GM18519 (cell line): ENCODE measurements around the gene TMEM272.

Experiments
- ATAC-seq: cut with Tn5 transposase; IDR thresholded peaks from one replicate; pipeline ENCODE4 v1.9.1; 2021; ENCODE audit warnings: mild to moderate bottlenecking, moderate library complexity; ENCODE audit not compliant: unreplicated experiment, low FRiP score

Gene TMEM272

DNA sequence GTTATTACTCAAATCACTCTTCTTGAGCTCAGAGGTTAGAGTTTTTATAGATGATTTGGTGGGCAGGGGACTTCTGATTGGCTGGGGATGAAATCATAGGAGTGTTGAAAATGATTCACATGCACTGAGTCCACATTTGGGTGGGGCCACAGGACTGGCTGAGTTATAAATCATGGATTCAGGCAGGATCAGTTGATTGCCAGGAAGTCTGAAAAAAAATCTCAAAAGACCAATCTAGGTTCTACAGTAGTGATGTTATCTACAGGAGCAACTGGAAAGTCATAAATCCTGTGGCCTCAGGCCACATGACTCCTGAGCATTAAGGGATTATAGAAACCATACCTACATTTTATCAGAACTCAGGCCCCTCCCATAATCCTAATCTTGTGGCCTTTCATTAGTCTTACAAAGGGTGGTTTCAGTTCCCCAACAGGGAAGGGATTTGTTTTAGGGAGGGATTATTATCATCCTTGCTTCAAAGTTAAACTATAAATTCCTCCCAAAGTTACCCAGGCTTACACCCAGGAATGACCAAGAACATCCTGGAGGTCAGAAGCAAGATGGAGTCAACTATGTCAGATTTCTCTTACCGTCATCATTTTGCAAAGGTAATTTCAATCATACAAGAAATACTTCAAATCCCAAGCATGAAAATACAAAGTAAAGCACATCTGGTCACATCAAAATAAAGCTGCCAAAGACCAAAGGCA lies 11.2 kb upstream of the TMEM272 start:
- ATAC-seq: no peak

DNA sequence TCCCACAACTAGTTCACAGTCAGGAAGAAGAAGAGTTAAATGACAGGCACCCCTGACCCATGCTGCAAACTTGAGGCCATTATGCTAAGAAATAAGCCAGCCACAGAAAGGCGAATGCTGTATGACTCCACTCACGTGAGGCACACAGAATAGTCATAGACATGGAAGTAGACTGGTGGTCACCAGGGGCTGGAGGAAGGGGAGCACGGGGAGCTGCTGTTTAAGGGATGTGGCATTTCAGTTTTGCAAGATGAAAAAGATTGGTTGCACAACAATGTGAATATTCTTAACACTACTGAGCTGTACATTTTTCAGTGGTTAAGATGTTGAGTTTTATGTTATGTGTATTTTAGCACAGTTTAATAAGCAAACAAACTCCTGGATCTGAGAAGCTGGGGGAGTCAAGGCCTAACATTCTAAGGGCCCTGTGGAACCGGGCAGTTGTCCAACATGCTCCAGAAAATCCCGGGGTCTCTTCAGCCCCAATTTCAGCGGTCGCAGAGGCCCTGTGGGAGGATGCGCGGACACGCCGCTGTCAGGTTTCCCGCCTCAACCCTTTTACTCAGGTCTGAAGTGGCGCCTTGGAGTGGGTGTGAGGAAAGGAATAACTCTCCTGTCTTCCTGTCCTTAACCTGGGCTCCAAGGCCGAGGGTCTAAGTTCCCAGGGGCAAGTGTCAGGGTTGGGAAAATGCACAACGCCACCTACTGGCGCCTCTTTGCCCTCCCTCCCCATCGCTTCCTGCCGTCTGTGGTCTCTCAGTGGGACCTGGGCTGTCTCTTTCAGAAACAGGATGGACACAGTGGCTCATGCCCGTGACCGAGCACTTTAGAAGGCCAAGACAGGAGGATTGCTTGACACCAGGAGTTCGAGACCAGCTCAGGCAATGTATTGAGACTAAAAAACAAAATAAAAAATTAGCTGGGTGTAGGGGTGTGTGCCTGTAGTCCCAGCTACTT lies 4.4 kb upstream of the TMEM272 start:
- no peak for ATAC-seq

DNA sequence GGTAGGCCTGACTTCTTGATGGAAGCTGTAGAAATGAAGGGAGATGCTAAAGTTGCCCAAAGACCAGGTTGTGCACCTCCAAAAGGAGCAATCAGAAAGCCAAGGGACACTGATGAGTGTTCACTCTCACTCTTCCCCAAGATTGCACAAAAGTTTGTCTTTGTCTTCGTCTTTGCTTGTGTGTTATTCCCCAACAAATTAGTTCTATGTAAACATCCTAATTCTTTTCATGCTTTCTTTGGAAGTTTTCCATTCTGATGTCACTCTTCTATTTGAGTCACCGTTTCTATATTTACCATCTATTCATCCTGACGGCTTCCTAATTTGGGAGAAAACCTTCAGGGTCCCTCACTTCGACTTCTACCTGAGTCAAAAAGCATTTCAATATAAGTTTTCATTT lies 3.7 kb upstream of the TMEM272 start:
- no peak for ATAC-seq

DNA sequence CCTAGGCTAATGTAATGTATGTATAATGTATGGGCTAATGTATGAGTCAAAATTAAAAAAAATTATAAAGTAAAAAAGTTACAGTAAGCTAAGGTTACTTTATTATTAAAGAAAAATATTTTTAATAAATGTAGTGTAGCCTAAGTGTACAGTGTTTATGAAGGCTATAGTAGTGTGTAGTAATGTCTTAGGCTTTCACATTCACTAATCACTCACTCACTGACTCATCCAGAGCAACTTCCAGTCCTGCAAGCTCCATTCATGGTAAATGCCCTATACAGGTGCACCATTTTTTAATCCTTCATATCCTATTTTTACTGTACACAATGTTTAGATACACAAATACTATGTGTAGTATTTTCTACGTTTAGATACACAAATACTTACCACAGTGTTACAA lies 1.8 kb upstream of the TMEM272 start:
- ATAC-seq: no peak

DNA sequence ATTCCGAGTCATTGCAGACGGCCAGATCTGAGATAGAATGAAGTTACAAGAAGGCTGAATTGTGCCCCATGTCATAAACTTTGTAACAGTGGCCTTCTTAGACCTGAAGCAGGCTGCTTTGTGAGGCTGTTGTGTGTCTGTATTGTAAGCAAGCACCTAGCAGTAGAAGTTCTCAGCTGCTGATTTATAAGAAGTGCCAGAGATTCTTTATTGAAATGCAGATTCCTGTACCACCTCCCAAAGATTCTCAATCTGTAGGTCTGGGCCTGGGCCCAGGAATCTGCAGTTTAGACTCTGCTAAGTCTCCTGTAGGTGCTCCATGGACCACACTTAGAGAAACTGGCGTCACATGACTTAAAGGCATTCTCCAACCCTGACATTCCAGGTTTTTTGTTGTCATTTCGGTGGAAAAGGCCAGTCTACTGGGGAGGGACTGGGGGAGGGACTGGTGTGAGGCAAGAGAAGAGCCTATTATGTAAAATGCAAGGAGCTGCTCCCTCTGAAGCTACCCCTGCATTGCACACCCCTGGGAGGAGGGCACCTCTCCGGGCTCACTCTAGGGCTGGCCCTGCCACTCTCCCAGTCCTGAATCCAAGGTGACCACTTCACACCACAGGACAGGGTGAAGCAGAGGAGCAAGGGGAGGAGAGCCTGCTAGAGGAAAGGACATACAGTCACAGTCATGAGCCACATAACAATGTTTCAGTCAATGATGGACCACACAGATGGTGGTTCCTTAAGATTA lies 769 bp upstream of the TMEM272 start:
- ATAC-seq: no peak

DNA sequence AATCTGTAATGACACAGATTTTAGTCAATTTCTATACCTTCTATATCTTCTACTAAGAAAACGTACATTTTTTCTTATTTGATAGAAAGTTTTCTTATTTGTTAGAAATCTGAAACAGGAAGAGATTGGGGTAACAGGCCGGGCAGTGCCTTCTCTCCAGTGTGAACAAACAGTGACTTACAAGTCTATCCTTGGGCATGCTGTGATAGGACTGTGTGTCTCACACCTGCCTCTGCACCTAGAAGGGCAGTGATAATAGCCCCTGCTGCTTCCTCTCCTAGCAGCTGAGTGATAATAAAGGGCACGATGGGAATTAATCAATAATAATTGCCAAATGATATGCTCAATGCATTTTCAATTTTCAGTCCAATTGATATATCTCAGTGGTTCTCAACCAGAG lies 1.4 kb downstream of the TMEM272 start:
- ATAC-seq: no peak

DNA sequence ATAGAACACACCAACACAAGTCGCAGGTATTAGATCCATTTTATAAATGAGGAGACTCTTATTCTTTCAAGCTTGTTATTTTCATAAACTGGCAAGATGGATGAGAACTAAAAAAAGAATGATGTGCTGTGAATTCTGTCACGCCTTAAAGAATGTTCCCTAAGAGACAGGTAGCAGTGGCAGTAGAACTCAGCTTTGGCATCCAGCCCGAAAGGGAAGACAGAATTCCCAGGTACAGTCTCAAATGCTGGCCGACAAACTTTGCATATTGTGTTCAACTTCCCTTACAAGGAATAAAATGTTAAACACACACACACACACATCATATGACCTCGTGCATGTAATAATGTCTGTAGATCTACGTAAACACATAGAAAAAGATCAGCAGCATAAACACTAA lies 3.2 kb downstream of the TMEM272 start:
- no peak for ATAC-seq

DNA sequence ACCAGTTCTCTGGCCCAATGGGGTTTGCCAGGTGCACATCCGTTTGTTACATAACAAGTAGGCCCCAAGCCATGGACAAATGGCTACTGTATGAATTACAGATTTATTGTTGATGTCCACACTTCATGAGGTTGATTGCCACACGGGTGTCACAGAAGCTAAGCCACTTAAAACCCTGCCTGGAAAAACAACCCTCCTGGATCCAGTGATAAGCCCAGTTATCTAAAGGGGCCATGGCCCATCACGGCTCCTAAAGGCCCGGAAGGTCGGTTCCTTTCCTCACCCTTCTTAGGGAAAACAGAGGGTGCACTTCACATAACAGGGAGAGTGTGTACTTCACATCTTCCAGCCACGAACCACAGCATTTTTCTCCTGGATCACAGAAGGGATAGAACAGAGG lies 4.1 kb downstream of the TMEM272 start:
- no peak for ATAC-seq

DNA sequence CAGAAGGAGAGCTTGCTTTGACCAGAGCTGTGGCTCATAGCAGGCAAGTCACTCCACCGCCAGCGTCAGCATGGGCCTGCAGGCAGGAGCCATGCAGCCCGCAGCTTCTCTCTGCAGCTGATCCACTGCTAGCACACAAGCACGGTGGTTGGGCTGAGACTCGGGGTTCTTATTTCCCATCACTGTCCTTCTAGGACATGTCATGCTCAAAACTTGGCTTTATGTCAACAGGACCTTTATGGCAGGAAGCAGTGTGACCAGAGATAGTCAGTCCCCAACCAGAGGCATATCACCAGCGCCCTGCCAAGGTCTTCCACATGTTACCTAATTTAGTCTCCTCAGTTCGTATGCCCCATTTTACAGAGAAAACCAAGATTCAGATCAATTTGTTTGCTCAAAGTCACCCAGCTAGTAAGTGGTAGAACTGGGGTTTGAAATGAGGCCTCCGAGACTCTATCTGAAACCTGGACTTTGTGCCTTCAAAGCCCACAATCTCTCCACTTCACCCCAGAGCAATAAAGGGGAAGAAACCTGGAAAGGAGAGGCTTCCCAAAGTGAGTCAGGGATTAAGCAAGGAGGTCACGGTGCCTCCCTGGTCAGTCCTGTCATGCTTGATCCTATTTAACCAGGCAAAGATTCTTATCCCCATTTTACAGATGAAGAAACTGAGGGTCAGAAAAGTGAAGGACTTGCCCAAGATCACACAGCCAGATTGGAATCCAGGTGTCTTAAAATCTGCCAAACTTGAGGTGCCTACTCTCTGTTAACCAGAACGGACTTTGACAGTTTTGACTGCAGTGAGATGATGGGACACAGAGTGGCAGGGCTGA lies 5.1 kb downstream of the TMEM272 start:
- ATAC-seq: no peak

DNA sequence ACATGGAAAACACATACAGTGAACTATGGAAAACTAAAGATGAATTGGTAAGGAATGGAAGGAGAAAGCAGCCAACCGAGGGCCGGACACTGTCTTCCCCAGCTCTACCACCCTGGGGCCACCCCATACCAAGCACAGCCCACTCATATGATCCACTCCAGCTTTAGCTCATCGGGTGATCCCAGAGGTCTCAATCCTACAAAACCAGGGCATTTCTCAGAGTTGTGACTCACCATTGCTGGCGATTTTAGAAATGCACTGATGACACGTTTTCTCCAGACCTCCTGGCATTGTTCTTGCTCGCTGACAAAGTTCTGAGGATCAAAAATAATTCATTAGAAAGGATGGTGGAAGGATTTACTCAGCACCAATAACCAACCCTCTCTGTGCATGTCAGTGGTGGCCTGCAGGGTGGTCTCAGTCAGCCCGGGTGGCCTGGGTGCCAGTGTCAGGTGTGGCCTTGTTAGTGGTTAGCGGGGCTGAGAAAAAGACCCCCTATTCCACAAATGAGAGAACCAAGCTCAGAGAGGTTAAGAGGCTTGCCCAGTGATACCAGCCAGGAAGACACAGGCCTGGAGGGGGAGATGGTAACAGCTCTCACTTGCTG lies 6.6 kb downstream of the TMEM272 start:
- ATAC-seq: no peak

DNA sequence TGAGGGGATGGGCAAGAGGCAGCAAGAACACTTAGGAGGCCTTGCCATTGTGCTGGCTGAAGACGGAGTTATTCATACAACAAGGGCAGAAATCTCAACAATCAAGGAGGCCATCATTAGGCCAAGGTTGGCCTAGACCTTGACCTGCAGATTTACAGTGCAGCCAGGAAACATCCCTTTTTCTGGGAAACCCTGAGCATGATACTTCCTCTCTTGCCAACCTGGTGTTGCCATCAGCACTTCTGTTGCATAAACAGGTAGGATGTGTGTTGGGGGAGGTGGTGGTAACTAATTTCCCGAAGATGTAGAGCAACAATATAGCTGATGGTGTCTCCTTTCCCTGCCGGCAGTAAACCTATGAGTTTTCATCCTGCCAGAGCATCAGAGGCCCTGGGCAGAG lies 8.0 kb downstream of the TMEM272 start:
- no peak for ATAC-seq

DNA sequence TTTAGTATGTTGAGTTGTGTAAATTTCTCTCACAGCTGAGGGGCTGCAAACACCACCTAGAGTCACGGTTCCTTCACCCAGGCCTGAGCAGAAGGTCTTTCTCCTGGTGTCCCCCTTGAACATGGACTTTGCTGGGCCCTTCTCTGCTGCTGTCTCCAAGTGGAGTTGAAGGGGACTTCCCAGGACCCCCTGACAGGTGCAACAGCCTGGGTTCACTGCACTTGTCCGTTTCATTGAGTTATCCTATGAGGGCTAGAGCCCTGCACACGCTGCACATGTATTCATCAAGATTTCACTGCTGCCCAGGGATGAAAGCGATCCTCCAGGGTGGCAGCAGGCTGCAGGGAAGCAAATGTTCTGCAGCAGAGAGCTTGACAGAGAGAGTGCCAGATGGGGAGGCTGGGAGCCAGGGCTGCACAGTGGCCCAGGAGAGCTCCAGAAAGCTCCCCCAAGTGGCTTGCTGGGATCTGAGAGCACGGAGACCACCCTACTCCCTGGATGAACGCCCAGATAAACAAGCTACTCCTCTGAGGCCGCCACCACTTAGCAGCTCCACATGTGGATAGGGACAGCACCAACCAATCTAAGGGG lies 10.3 kb downstream of the TMEM272 start:
- ATAC-seq: no peak

DNA sequence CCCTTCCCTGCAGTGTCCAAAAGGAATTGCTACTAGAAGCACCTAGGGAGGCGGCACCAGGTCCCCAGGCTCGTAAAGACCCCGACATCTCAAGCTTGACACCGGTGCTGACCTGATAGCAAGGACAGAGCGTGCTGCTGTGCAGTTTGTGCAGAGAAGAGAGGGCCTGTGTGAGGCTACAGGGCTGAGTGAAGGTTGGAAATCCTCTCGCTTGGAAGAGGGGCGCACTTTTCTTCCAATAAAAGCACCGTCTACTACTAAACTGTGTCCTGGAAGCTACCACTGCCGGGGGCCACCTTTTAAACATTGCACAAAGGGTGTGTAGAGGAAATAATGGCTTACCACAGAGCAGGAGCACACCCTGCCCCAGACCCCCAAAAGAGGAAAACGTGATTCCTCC lies 11.0 kb downstream of the TMEM272 start:
- ATAC-seq: no peak

DNA sequence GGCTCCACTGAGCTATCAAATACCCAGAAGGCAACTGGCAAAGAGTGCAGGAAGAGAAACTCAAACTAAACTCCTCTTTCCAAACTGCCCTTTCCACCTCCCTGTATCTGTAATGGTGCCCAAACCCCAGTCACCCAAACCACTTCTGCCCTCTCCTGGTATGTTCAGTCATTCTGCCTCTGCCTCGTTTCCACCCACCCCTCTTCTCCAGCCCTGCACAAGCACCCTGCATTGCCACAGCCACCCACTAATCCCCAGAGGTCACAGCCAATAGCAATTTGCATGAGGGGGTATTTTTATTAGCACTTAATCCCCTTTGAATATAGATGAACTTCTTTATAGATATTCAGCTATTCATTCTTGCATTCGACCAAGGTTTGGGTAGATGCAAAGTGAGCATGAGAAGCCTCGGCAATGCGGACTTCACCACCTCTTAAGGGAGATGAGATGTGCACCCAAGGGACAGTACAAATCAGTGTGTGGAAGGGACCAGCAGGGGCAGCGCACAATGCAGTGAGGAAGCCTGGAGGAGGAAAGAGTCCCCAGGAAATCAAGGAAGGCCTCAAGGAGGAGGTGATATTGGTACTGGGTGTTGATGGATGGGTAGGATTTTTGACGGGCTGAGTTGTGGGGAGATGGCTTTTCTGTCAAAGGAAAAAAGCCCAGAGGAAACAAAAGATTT lies 12.4 kb downstream of the TMEM272 start:
- peak; percentile 66 for ATAC-seq

DNA sequence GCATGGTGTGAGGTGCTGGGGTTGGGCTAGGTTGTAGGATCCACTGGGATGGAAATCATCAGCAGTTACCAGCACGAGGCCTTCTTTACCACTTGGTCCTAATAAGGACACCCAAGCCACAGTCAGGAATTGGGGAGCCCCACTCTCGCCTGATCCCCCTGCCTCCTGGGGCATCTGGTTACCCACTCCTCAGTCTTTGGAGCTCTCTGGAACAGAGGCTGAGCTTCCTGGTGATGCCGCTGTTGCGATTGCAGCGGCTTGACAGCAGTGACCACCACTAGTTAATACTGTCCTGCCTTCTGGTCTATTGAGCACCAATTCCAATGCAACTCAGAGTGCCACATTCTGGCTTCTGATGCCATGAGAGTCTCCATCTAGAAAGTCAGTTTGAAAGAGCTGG lies 13.5 kb downstream of the TMEM272 start:
- ATAC-seq: no peak

DNA sequence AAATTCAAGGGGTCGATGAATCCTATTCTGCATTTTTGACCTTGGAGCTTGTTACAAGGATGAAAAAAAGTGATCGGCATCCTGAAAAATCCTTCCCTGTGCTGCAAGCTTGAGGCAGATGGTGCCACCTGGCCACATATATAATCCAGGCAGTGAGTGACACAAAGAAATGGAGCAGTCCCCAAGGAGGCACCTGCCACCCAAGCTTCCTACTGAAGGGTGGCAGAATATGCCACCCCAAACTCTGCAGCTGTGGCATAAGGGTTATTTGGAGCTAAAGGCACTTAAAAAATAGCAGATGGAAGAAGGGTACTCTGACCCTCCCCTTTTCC lies 15.4 kb downstream of the TMEM272 start:
- no peak for ATAC-seq

DNA sequence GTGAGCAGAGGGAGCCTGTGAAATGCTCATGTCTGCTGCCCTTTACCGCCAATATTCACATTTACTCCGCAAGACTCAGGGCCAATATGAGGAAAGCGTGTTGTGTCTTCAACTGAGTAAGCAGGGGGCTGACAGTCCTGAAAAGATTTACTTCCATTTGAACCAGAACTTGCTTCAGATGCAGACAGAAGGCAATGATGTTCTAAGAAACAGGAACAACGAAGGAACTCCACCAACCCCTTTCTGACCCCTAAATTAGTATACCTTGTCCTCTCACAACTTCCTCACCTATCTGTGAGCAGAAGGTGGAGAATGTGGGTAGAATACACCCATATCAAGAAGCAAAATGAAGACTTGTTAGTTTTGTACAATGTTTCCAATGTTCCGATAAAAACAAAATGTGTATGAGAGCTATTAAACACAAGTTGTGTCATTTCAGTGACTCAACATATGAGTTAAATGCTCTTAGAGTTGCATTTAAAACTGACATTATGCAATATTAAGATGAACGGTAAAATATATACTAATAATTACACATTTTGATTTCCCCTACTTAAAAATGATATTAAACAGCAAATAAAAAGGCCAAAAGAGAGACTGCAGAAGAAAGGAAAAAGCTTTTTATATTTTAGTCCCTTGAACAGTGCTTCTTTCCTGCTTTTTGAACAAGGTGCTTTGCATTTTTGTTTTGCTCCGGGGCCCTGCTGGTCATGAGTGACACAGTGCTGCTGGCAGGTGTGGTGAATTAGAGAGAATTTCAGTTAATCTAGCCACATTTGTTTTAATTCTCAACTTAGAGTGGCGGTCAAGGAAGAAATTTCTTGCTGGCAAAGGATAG lies 16.0 kb downstream of the TMEM272 start:
- no peak for ATAC-seq

DNA sequence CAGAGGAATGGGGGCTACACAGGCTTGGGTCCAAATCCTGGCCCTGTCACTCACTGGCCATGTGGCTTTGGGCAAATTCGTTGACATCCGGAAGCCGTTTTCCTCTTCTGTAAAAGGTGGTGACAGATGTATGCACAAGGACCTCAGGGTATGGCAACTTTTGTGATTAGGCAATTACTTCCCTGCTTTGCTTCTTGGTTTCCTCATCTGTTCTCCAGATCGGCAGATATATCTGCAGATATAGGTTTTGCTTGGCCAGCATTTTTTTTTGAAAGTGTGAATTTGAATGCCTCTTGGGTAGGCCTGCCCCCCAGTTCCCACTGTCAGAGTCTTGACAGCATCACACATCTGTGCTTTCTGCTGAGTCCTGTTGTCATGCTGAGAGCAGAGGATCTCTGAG lies 17.7 kb downstream of the TMEM272 start:
- ATAC-seq: no peak
